GM23338 (cell line): ENCODE measurements around the gene BAHCC1. TPM values are rescaled to one million over a fixed set of nuclear protein-coding genes. Genes with fewer than 3 reads are reported as not detected.
A peak's percentile ranks its signal among the peaks of the same experiment; 100 is the strongest.

Experiments used
- ATAC-seq: fragments of 200-7000 bp; cut with Tn5 transposase; 3 replicates; pipeline ENCODE4 v1.9.1; 2020
- DNase-seq: peaks from one replicate; pipeline ENCODE4 v3.0.0-alpha.2; 2015; ENCODE audit warnings: low spot score
- H2AFZ ChIP-seq: fragments of 200-600 bp; sonication (generic); 2 replicates; pipeline ENCODE4 v1.8.0; 2016; ENCODE audit warnings: antibody characterized with exemption, mild to moderate bottlenecking, moderate library complexity
- H3F3A ChIP-seq: fragments of 200-600 bp; sonication (generic); replicated peaks from 2 replicates; pipeline ENCODE4 v1.8.0; 2017; ENCODE audit warnings: antibody characterized with exemption, mixed run types, low read depth
- H3K27ac ChIP-seq: fragments of 200-600 bp; sonication (generic); 2 replicates; pipeline ENCODE4 v1.6.1; 2016; ENCODE audit warnings: low read depth
- H3K27me3 ChIP-seq: fragments of 200-600 bp; sonication (generic); 2 replicates; pipeline ENCODE4 v1.8.0; 2016; ENCODE audit warnings: mild to moderate bottlenecking, mixed run types, moderate library complexity; ENCODE audit not compliant: insufficient read depth
- H3K36me3 ChIP-seq: fragments of 200-600 bp; sonication (generic); 2 replicates; pipeline ENCODE4 v1.8.0; 2016; ENCODE audit warnings: mild to moderate bottlenecking; ENCODE audit not compliant: insufficient read depth
- H3K4me1 ChIP-seq: fragments of 200-600 bp; sonication (generic); 2 replicates; pipeline ENCODE4 v1.8.0; 2016; ENCODE audit warnings: mild to moderate bottlenecking, moderate library complexity; ENCODE audit not compliant: insufficient read depth
- H3K4me2 ChIP-seq: fragments of 200-600 bp; sonication (generic); 2 replicates; pipeline ENCODE4 v1.7.1; 2017; ENCODE audit warnings: mixed run types
- H3K4me3 ChIP-seq: fragments of 200-600 bp; sonication (generic); 2 replicates; pipeline ENCODE4 v1.6.1; 2016; ENCODE audit warnings: mixed run types
- H3K79me2 ChIP-seq: fragments of 200-600 bp; sonication (generic); replicated peaks from 2 replicates; pipeline ENCODE4 v1.8.0; 2017; ENCODE audit warnings: mild to moderate bottlenecking; ENCODE audit not compliant: insufficient read depth
- H3K9me2 ChIP-seq: fragments of 200-600 bp; sonication (generic); 2 replicates; pipeline ENCODE4 v1.8.0; 2017; ENCODE audit not compliant: insufficient read depth
- H4K20me1 ChIP-seq: fragments of 200-600 bp; sonication (generic); replicated peaks from 2 replicates; pipeline ENCODE4 v1.8.0; 2017; ENCODE audit warnings: mild to moderate bottlenecking; ENCODE audit not compliant: insufficient read depth
- H3K27ac Mint-ChIP-seq: 2 replicates; pipeline ENCODE4 v1.8.0; 2020; ENCODE audit warnings: inconsistent platforms, mild to moderate bottlenecking, moderate library complexity, mixed read lengths
- H3K27me3 Mint-ChIP-seq: 3 replicates; pipeline ENCODE4 v1.8.0; 2022; ENCODE audit warnings: low read depth, mild to moderate bottlenecking, moderate library complexity, mixed read lengths, inconsistent platforms; ENCODE audit not compliant: insufficient read depth, poor library complexity
- H3K36me3 Mint-ChIP-seq: 3 replicates; pipeline ENCODE4 v1.8.0; 2021; ENCODE audit warnings: low read depth, mild to moderate bottlenecking, inconsistent platforms, moderate library complexity, mixed read lengths
- H3K4me1 Mint-ChIP-seq: 3 replicates; pipeline ENCODE4 v1.8.0; 2020; ENCODE audit warnings: mild to moderate bottlenecking, inconsistent platforms, mixed read lengths
- H3K4me3 Mint-ChIP-seq: 3 replicates; pipeline ENCODE4 v1.8.0; 2021; ENCODE audit warnings: moderate library complexity, mild to moderate bottlenecking, inconsistent platforms, mixed read lengths
- H3K9me3 Mint-ChIP-seq: 3 replicates; pipeline ENCODE4 v1.8.0; 2020; ENCODE audit warnings: moderate library complexity, mild to moderate bottlenecking, inconsistent platforms, mixed read lengths
- CREB1 ChIP-seq: fragments of 250-450 bp; sonication (Bioruptor Pico); IDR thresholded peaks from 2 replicates; pipeline ENCODE4 v1.5.0; 2020; ENCODE audit warnings: low read depth, mild to moderate bottlenecking, moderate library complexity
- EZH2 ChIP-seq: fragments of 200-600 bp; sonication (generic); IDR thresholded peaks from one replicate; pipeline ENCODE4 v1.8.0; 2017; ENCODE audit warnings: antibody characterized with exemption, mild to moderate bottlenecking, low read depth; ENCODE audit not compliant: unreplicated experiment
- JUNB ChIP-seq: IDR thresholded peaks from one replicate; pipeline ENCODE4 v1.6.1; 2016; ENCODE audit warnings: antibody characterized with exemption; ENCODE audit not compliant: unreplicated experiment
- NANOG ChIP-seq: IDR thresholded peaks from 2 replicates; pipeline ENCODE4 v1.6.1; 2016; ENCODE audit warnings: antibody characterized with exemption, borderline replicate concordance
- POLR2AphosphoS5 ChIP-seq: IDR thresholded peaks from 2 replicates; pipeline ENCODE4 v1.6.1; 2016; ENCODE audit warnings: antibody characterized with exemption, low read depth
- ZNF114 ChIP-seq: fragments of 250-450 bp; sonication (Bioruptor Pico); IDR thresholded peaks from 2 replicates; pipeline ENCODE4 v1.5.0; 2020; ENCODE audit warnings: mild to moderate bottlenecking, moderate library complexity
- ZNF331 ChIP-seq: fragments of 250-450 bp; sonication (Bioruptor Pico); IDR thresholded peaks from 2 replicates; pipeline ENCODE4 v1.5.0; 2020; ENCODE audit warnings: low read depth, mild to moderate bottlenecking, moderate library complexity
- polyA plus RNA-seq: library from polyadenylated mRNA; unstranded; fragments of >200 nt; fragmentation: Nextera tagmentation; extraction: Ambion mirVana; gene quantifications from 2 replicates; pipeline ENCODE4 v1.2.1, GENCODE V29; 2016
- total RNA-seq: library from RNA; depleted of rRNA; stranded (reverse); fragments of >200 nt; shearing (Covaris generic); gene quantifications from 2 replicates; pipeline ENCODE4 v1.2.3, GENCODE V29; 2014
- TF ChIP-seq, protein P1 (sequence below), 2 experiments: fragments of 200-600 bp in 1 of 2; sonication (generic) in 1 of 2; conservative IDR thresholded peaks; 2 replicates each; pipeline versions ENCODE4 v1.5.1 to v1.6.1; 2016 to 2017; ENCODE audit warnings: antibody characterized with exemption in 2 of 2, low read depth in 2 of 2, mild to moderate bottlenecking in 2 of 2, moderate library complexity in 1 of 2
- TF ChIP-seq, protein P2 (sequence below): fragments of 250-450 bp; sonication (Bioruptor Pico); IDR thresholded peaks from 2 replicates; pipeline ENCODE4 v1.5.0; 2020; ENCODE audit warnings: mild to moderate bottlenecking, moderate library complexity

The BAHCC1 gene
- total and polyA plus RNA-seq, 2 experiments from 2014 or later: 0.24 to 1.1 TPM

GRCh38 chr17:81514739-81515529, 119.7 kb downstream of the BAHCC1 start:
- Histone ChIP-seq H4K20me1 (peaks cover 30% of the 10 kb centered on the region), H3K4me1 (peaks cover 21% of the 10 kb centered on the region), H3K9me2 (no peaks in the 10 kb centered on the region), H2AFZ (no peak overlapping the region), H3K4me3 (peak overlapping the region; percentile 84), H3K79me2 (peaks cover 43% of the 10 kb centered on the region), H3K36me3 (peaks cover 22% of the 10 kb centered on the region), H3F3A (peaks cover 43% of the 10 kb centered on the region), H3K27ac (peak overlapping the region; percentile 88; the same call in 1 of the 2 replicates), H3K4me2 (peak overlapping the region; percentile 78), H3K27me3 (peaks cover 19% of the 10 kb centered on the region)
- Mint-ChIP-seq H3K27ac (peak overlapping the region; percentile 65; the same call in 1 of the 2 replicates), H3K9me3 (peaks cover 21% of the 10 kb centered on the region), H3K36me3 (peaks cover 24% of the 10 kb centered on the region), H3K4me1 (peaks cover 22% of the 10 kb centered on the region), H3K4me3 (peak overlapping the region; percentile 87), H3K27me3 (peaks cover 58% of the 10 kb centered on the region)
- TF ChIP-seq ZNF114 (CRISPR knock-in tag): no peak
- TF ChIP-seq ZNF331: no peak
- no peak for TF ChIP-seq NANOG
- no peak for TF ChIP-seq CREB1 (CRISPR knock-in tag)
- TF ChIP-seq EZH2: no peak
- peak; percentile 52 for TF ChIP-seq POLR2AphosphoS5
- no peak for TF ChIP-seq JUNB
- TF ChIP-seq, protein P1, sequence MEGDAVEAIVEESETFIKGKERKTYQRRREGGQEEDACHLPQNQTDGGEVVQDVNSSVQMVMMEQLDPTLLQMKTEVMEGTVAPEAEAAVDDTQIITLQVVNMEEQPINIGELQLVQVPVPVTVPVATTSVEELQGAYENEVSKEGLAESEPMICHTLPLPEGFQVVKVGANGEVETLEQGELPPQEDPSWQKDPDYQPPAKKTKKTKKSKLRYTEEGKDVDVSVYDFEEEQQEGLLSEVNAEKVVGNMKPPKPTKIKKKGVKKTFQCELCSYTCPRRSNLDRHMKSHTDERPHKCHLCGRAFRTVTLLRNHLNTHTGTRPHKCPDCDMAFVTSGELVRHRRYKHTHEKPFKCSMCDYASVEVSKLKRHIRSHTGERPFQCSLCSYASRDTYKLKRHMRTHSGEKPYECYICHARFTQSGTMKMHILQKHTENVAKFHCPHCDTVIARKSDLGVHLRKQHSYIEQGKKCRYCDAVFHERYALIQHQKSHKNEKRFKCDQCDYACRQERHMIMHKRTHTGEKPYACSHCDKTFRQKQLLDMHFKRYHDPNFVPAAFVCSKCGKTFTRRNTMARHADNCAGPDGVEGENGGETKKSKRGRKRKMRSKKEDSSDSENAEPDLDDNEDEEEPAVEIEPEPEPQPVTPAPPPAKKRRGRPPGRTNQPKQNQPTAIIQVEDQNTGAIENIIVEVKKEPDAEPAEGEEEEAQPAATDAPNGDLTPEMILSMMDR (conservative IDR thresholded peaks at IDR 0.05; ENCODE audit: low read depth in 2 of 2): no peak
- TF ChIP-seq, protein P2, sequence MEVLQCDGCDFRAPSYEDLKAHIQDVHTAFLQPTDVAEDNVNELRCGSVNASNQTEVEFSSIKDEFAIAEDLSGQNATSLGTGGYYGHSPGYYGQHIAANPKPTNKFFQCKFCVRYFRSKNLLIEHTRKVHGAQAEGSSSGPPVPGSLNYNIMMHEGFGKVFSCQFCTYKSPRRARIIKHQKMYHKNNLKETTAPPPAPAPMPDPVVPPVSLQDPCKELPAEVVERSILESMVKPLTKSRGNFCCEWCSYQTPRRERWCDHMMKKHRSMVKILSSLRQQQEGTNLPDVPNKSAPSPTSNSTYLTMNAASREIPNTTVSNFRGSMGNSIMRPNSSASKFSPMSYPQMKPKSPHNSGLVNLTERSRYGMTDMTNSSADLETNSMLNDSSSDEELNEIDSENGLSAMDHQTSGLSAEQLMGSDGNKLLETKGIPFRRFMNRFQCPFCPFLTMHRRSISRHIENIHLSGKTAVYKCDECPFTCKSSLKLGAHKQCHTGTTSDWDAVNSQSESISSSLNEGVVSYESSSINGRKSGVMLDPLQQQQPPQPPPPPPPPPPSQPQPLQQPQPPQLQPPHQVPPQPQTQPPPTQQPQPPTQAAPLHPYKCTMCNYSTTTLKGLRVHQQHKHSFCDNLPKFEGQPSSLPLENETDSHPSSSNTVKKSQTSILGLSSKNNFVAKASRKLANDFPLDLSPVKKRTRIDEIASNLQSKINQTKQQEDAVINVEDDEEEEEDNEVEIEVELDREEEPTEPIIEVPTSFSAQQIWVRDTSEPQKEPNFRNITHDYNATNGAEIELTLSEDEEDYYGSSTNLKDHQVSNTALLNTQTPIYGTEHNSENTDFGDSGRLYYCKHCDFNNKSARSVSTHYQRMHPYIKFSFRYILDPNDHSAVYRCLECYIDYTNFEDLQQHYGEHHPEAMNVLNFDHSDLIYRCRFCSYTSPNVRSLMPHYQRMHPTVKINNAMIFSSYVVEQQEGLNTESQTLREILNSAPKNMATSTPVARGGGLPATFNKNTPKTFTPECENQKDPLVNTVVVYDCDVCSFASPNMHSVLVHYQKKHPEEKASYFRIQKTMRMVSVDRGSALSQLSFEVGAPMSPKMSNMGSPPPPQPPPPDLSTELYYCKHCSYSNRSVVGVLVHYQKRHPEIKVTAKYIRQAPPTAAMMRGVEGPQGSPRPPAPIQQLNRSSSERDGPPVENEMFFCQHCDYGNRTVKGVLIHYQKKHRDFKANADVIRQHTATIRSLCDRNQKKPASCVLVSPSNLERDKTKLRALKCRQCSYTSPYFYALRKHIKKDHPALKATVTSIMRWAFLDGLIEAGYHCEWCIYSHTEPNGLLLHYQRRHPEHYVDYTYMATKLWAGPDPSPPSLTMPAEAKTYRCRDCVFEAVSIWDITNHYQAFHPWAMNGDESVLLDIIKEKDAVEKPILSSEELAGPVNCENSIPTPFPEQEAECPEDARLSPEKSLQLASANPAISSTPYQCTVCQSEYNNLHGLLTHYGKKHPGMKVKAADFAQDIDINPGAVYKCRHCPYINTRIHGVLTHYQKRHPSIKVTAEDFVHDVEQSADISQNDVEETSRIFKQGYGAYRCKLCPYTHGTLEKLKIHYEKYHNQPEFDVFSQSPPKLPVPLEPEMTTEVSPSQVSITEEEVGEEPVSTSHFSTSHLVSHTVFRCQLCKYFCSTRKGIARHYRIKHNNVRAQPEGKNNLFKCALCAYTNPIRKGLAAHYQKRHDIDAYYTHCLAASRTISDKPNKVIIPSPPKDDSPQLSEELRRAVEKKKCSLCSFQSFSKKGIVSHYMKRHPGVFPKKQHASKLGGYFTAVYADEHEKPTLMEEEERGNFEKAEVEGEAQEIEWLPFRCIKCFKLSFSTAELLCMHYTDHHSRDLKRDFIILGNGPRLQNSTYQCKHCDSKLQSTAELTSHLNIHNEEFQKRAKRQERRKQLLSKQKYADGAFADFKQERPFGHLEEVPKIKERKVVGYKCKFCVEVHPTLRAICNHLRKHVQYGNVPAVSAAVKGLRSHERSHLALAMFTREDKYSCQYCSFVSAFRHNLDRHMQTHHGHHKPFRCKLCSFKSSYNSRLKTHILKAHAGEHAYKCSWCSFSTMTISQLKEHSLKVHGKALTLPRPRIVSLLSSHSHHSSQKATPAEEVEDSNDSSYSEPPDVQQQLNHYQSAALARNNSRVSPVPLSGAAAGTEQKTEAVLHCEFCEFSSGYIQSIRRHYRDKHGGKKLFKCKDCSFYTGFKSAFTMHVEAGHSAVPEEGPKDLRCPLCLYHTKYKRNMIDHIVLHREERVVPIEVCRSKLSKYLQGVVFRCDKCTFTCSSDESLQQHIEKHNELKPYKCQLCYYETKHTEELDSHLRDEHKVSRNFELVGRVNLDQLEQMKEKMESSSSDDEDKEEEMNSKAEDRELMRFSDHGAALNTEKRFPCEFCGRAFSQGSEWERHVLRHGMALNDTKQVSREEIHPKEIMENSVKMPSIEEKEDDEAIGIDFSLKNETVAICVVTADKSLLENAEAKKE (CRISPR knock-in tag): no peak
- ATAC-seq (peak; percentile 8), DNase-seq (peak; percentile 84)
